Lung (tissue), 12 donors: ENCODE measurements around the gene FBXL13. TPM values are rescaled to one million over a fixed set of nuclear protein-coding genes. Genes with fewer than 3 reads are reported as not detected.

Experiments
- ATAC-seq: fragments of 200-7000 bp; cut with Tn5 transposase; one replicate; pipeline ENCODE4 v1.9.1; 2020; ENCODE audit warnings: moderate number of reproducible peaks; ENCODE audit not compliant: insufficient read depth, low FRiP score
- DNase-seq, 3 donors: peaks; one replicate each; pipeline ENCODE4 v3.0.0-alpha.2; 2013 to 2017
- H3K27ac ChIP-seq, 2 donors: one replicate each; pipeline ENCODE4 v1.5.1; 2013; ENCODE audit warnings: mild to moderate bottlenecking in 2 of 2, moderate library complexity in 2 of 2, control low read depth in 1 of 2, inconsistent platforms in 1 of 2, low read depth in 1 of 2, low read length in 1 of 2
- H3K27me3 ChIP-seq, 3 donors: one replicate each; pipeline ENCODE4 v1.5.1; 2013; ENCODE audit warnings: low read length in 2 of 3; ENCODE audit not compliant: control insufficient read depth in 3 of 3, insufficient read depth in 3 of 3
- H3K36me3 ChIP-seq, 4 donors: one replicate each; pipeline ENCODE4 v1.5.1; 2013; ENCODE audit warnings: low read length in 4 of 4, mild to moderate bottlenecking in 1 of 4, moderate library complexity in 1 of 4; ENCODE audit not compliant: control insufficient read depth in 4 of 4, insufficient read depth in 4 of 4
- H3K4me1 ChIP-seq, 5 donors: one replicate each; pipeline ENCODE4 v1.5.1; 2013; ENCODE audit warnings: low read length in 5 of 5, mild to moderate bottlenecking in 2 of 5, moderate library complexity in 1 of 5; ENCODE audit not compliant: control insufficient read depth in 5 of 5, insufficient read depth in 5 of 5
- H3K4me3 ChIP-seq: one replicate; pipeline ENCODE4 v1.5.1; 2013; ENCODE audit warnings: mild to moderate bottlenecking, control low read depth, moderate library complexity
- H3K9ac ChIP-seq, 2 donors: one replicate each; pipeline ENCODE4 v1.5.1; 2013; ENCODE audit warnings: low read length in 2 of 2, control low read depth in 1 of 2; ENCODE audit not compliant: insufficient read depth in 1 of 2
- H3K9me3 ChIP-seq, 4 donors: one replicate each; pipeline ENCODE4 v1.5.1; 2013; ENCODE audit warnings: low read length in 3 of 4, mild to moderate bottlenecking in 1 of 4, moderate library complexity in 1 of 4; ENCODE audit not compliant: control insufficient read depth in 4 of 4, insufficient read depth in 3 of 4
- WGBS, 2 donors: extraction: QIAGEN DNeasy Blood & Tissue Kit; methylation state at CpG; one replicate each; pipeline ENCODE4 v1.1.7; 2013; 5-methylcytosine and 5-hydroxymethylcytosine counted together
- polyA plus RNA-seq, 2 donors: library from polyadenylated mRNA; stranded (reverse); fragments of 200-250 nt; gene quantifications; one replicate each; pipeline ENCODE4 v1.2.1, GENCODE V29; 2013
- total RNA-seq, 2 donors: library from RNA; depleted of rRNA in 1 of 2; stranded (reverse); fragments of >200 nt in 1 of 2; gene quantifications; one replicate each; pipeline ENCODE4 v1.2.1, GENCODE V29; 2014 to 2021
- TF ChIP-seq, protein P1 (sequence below): IDR thresholded peaks from 2 replicates; pipeline ENCODE4 v1.5.1; 2012; ENCODE audit warnings: mild to moderate bottlenecking; ENCODE audit errors: control extremely low read depth, extremely low read depth
- donor health status: control.
- donor health status: control.
- donor health status: Bipolar disorder and iron deficiency.
- donor health status: healthy.
- donor health status: DM: yes; HTN: yes; CAD: no.

FBXL13 gene
- total and polyA plus RNA-seq, 4 donors: 0.61 to 12.3 (median 3.7) TPM

DNA sequence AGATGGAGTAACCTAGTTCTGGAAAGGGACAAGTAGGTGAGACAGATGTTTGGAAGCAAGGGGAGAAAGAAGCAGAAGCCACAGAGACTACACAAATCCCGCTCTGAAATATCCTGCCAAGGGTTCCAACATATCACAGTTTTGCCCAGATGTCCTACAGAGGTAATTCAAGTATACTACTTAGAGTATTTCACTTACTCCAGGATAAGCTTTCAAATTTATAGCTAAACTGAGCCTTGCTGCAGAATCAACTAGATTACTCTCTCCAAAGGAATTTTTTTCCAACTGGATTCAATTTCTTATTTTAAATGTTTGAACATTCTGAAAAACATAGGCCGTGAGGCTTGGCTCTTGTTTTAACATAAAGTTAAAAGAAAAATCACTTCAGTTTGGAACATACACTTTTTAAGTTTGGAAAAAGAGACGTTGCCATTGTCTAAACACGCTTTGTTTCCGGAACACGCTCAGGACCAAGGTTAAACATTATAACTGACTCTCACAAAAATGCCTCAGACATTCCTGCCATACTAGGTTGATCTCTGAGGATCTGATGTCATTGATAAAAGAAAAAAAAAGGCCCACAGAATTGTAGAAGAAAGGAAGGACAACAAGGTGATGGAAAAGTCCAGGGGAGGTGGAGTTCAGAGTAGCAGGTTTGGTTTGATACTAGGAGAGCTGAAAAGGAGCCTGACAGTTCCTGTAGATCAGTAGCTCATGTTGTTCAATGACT, 251.0 kb downstream of the FBXL13 start:
- peaks cover 4 to 8% (median 6%) of the 10 kb centered on the region in 4 donors for H3K36me3 ChIP-seq
- WGBS, 2 donors: 86% methylated on average over 6 of the region's 6 CpGs
- no peaks in the 10 kb centered on the region for H3K4me1 ChIP-seq
- H3K9ac ChIP-seq: no peak overlapping the region
- TF ChIP-seq, protein P1, sequence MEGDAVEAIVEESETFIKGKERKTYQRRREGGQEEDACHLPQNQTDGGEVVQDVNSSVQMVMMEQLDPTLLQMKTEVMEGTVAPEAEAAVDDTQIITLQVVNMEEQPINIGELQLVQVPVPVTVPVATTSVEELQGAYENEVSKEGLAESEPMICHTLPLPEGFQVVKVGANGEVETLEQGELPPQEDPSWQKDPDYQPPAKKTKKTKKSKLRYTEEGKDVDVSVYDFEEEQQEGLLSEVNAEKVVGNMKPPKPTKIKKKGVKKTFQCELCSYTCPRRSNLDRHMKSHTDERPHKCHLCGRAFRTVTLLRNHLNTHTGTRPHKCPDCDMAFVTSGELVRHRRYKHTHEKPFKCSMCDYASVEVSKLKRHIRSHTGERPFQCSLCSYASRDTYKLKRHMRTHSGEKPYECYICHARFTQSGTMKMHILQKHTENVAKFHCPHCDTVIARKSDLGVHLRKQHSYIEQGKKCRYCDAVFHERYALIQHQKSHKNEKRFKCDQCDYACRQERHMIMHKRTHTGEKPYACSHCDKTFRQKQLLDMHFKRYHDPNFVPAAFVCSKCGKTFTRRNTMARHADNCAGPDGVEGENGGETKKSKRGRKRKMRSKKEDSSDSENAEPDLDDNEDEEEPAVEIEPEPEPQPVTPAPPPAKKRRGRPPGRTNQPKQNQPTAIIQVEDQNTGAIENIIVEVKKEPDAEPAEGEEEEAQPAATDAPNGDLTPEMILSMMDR: no peak
- ATAC-seq (no peak), DNase-seq (no peak)
- H3K9me3 ChIP-seq: no peaks in the 10 kb centered on the region
- no peak overlapping the region for H3K27ac ChIP-seq
- no peak overlapping the region for H3K4me3 ChIP-seq
- no peaks in the 10 kb centered on the region for H3K27me3 ChIP-seq

DNA sequence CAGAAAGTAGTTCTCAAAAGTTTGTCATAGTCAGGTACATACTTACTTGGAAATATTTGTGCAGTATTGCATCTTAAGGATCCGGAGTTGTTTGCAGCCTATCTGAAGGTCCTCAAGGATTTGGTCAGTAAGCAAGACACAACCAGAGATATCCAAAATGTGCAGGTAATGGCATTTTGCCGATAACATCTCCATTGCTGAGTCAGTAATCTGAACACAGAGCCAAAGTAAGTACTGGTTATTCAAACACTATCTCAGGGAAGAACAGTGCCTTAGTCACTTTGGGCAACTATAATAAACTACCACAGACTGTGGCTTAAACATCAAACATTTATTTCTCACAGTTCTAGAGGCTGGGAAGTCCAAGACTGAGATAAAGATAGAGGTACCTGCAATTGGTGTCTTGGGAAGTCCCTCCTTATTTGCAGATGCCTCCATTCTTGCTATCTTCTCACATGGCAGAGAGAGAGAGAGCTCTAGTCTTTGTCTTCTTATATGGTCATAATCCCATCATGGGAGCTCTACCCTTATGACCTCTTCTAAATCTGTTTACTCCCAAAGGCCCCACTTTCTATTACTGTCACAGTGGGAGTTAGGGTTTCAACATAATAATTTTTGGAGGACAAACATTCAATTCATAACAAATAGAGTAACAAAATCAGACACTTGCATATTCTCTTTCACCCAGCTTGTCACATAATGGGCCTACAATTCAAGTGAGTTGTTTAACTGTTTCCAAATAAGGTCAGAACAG, 252.4 kb downstream of the FBXL13 start:
- Histone ChIP-seq H3K27ac (no peak overlapping the region), H3K27me3 (no peaks in the 10 kb centered on the region), H3K36me3 (peaks cover 3 to 8% (median 6%) of the 10 kb centered on the region in 4 donors), H3K9ac (no peak overlapping the region), H3K4me1 (no peaks in the 10 kb centered on the region), H3K4me3 (no peak overlapping the region), H3K9me3 (no peaks in the 10 kb centered on the region)
- ATAC-seq: no peak
- TF ChIP-seq, protein P1: no peak
- no peak for DNase-seq
- 95 to 97% methylated on average over 2 of the region's 2 CpGs for WGBS, 2 donors

DNA sequence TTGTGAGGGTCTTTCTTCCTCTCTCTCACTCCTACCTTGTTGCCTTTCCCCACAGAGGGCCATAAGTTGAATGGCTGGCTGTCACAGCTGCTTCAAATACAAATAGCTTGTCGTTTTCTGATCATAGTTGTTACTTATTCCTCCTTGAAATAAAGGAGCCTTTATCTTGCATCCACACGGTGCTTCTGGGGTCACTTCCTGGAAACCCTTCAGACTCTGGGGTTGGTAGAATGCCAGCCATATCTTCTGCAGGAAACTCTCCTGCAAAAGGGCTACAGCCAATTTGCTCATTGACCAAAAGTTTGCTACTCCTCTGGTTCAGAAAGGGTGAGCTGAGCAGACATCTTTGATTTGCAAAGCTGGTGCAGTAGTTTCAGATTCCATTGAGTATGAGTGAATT, 255.4 kb downstream of the FBXL13 start:
- 19 to 22% methylated on average over 2 of the region's 2 CpGs for WGBS, 2 donors
- no peak overlapping the region for H3K9ac ChIP-seq
- H3K36me3 ChIP-seq: peaks cover 0 to 6% (median 4%) of the 10 kb centered on the region in 4 donors
- H3K27ac ChIP-seq: no peak overlapping the region
- DNase-seq (no peak), ATAC-seq (no peak)
- H3K27me3 ChIP-seq: no peaks in the 10 kb centered on the region
- no peaks in the 10 kb centered on the region for H3K4me1 ChIP-seq
- H3K9me3 ChIP-seq: no peaks in the 10 kb centered on the region
- no peak overlapping the region for H3K4me3 ChIP-seq
- TF ChIP-seq, protein P1: no peak
